Ovary (tissue), 3 donors: Measurements from ENCODE around the gene GABRR2.

Experiments used
- CTCF ChIP-seq, 3 donors: fragments of 450-650 bp in 2 of 3; fragments of 200-600 bp in 1 of 3; IDR thresholded peaks; one replicate each; pipeline versions ENCODE4 v1.5.1 to v1.8.0; 2016 to 2022; ENCODE audit warnings: antibody characterized with exemption in 3 of 3, mild to moderate bottlenecking in 1 of 3
- EP300 ChIP-seq: sonication (generic); formaldehyde crosslinking; IDR thresholded peaks from one replicate; pipeline ENCODE4 v1.6.1; 2017; ENCODE audit warnings: antibody characterized with exemption
- POLR2A ChIP-seq: fragments of 450-650 bp; IDR thresholded peaks from one replicate; pipeline ENCODE4 v1.6.1; 2017; ENCODE audit warnings: antibody characterized with exemption, mild to moderate bottlenecking, moderate library complexity
- donor health status: DM: no; HTN: no; CAD: no.

DNA sequence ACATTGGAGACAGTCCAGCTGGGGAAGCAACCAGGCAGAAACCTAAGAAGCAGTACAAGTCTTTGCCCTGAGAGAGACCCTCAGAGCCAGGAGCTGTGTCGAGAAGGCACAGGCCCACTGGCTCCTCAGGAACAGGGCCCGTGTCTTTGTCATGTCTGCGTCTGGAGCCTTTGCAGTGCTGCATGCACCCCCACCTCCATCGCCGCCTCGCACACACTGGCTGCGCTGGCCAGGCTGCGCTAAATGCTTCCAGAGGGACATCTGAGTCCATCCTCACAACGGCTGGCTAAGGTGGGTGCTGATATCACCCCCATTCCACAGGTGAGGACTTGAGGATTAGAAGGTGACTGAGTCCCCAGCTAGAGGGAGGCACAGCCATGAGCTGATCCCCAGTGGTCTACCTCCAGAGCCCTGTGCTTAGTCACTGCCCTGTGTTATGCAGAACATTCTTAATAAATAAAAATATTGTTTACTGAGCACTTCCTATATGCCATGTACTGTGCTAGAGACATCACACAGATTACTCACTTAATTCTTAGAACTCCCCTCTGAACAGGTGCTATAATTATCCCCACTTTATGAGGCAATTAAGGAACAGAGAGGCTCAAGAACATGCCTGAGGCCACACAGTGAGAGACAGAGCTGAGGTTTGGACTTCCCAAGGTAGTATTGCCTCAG is 27.6 kb downstream of the GABRR2 start:
- no peak for TF ChIP-seq CTCF (IDR thresholded peaks at IDR 0.05)
- no peak for TF ChIP-seq POLR2A
- no peak for TF ChIP-seq EP300
